ENCODE data around the gene CPLX1.

DNA sequence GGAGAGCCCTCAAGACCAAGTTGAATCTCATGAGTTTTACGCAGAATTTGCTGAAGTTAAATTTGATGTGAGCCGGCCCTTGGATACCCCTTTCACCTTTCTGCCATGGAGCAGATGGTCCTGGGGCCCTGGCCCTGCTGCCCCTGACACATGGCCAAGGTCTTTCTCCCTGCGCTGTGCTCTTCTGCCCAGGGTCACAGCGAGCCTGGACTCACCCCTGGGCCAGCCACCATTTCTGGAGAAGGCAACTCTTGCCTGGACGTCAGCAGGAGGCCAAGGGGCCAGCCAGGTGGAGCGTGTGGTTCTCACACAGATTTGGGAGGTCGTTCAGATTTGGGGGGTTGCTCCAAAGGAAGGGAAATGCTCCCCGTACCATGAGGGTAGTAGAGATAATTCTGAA, 90.3 kb downstream of the CPLX1 start:
- TF ChIP-seq CTCF (conservative IDR thresholded peaks at IDR 0.05; ENCODE audit: low read length) (no peak), EZH2phosphoT487 (IDR thresholded peaks at IDR 0.05; ENCODE audit: borderline replicate concordance) (no peak)
